Natural killer cell (primary cell): ENCODE results near the gene CHD1L. TPM values are rescaled to one million over a fixed set of nuclear protein-coding genes. Genes with fewer than 3 reads are reported as not detected.

Experiments used
- ATAC-seq, 3 donors: fragments of 150-1000 bp in 2 of 3; fragments of 200-7000 bp in 1 of 3; cut with Tn5 transposase; 1 replicate in 1 of 3; 2 replicates in 2 of 3; pipeline ENCODE4 v1.10.0; 2021; ENCODE audit warnings: mild to moderate bottlenecking in 2 of 3, moderate library complexity in 2 of 3
- DNase-seq, 2 donors: peaks; one replicate each; pipeline versions ENCODE4 v3.0.0 to v3.0.0-alpha.2; 2013 to 2021; ENCODE audit warnings: mixed read lengths in 1 of 2
- H3K27ac ChIP-seq: one replicate; pipeline ENCODE4 v1.5.1; 2013; ENCODE audit warnings: mild to moderate bottlenecking, low read length
- H3K27me3 ChIP-seq: one replicate; pipeline ENCODE4 v1.6.1; 2013; ENCODE audit warnings: low read length; ENCODE audit not compliant: control insufficient read depth, insufficient read depth
- H3K36me3 ChIP-seq: one replicate; pipeline ENCODE4 v1.6.1; 2013; ENCODE audit warnings: low read length; ENCODE audit not compliant: control insufficient read depth, insufficient read depth
- H3K4me1 ChIP-seq: one replicate; pipeline ENCODE4 v1.6.1; 2013; ENCODE audit warnings: low read length; ENCODE audit not compliant: control insufficient read depth, insufficient read depth
- H3K4me3 ChIP-seq: one replicate; pipeline ENCODE4 v1.5.1; 2013; ENCODE audit warnings: low read length
- H3K9me3 ChIP-seq: one replicate; pipeline ENCODE4 v1.6.1; 2013; ENCODE audit warnings: low read length; ENCODE audit not compliant: control insufficient read depth, insufficient read depth
- H3K27ac Mint-ChIP-seq, 2 donors: one replicate each; pipeline ENCODE4 v1.8.0; 2022; ENCODE audit warnings: mild to moderate bottlenecking in 2 of 2, mixed read lengths in 2 of 2, moderate library complexity in 1 of 2
- H3K27me3 Mint-ChIP-seq, 2 donors: one replicate each; pipeline ENCODE4 v1.8.0; 2022; ENCODE audit warnings: low read depth in 2 of 2, mixed read lengths in 2 of 2
- H3K36me3 Mint-ChIP-seq: one replicate; pipeline ENCODE4 v1.8.0; 2022; ENCODE audit warnings: mixed read lengths
- H3K4me1 Mint-ChIP-seq, 2 donors: one replicate each; pipeline ENCODE4 v1.8.0; 2022; ENCODE audit warnings: mixed read lengths in 2 of 2
- H3K4me3 Mint-ChIP-seq: one replicate; pipeline ENCODE4 v1.8.0; 2022; ENCODE audit warnings: mild to moderate bottlenecking, moderate library complexity, mixed read lengths
- H3K9me3 Mint-ChIP-seq, 2 donors: one replicate each; pipeline ENCODE4 v1.8.0; 2022; ENCODE audit warnings: mixed read lengths in 2 of 2
- WGBS: methylation state at CpG from one replicate; pipeline ENCODE4 v1.1.7; 2013; ENCODE audit warnings: missing lambda C conversion rate; ENCODE audit not compliant: insufficient coverage; 5-methylcytosine and 5-hydroxymethylcytosine counted together
- intact Hi-C: fragments of 100-400 bp; cut with micrococcal nuclease; formaldehyde crosslinking; loops from one replicate; pipeline ENCODE4 v1.14.2; 2022
- total RNA-seq, 4 donors: library from RNA; stranded (reverse); fragments of 120-200 nt in 1 of 4; gene quantifications; one replicate each; pipeline versions ENCODE4 v1.2.3 to v1.2.4, GENCODE V29; 2013 to 2022
- TF ChIP-seq, protein P1 (sequence below): fragments of 200-600 bp; IDR thresholded peaks from one replicate; pipeline ENCODE4 v1.8.0; 2022; ENCODE audit warnings: antibody characterized with exemption

The CHD1L gene
- total RNA-seq, 3 donors from 2014 or later (not counting 1 experiment from before 2014, with no cell fraction given): 35.8 to 45.7 (median 44.0) TPM

GRCh38 chr1:147245129-147245528 lies 2.6 kb downstream of the CHD1L start:
- no peaks in the 10 kb centered on the region for H3K36me3 ChIP-seq
- TF ChIP-seq, protein P1, sequence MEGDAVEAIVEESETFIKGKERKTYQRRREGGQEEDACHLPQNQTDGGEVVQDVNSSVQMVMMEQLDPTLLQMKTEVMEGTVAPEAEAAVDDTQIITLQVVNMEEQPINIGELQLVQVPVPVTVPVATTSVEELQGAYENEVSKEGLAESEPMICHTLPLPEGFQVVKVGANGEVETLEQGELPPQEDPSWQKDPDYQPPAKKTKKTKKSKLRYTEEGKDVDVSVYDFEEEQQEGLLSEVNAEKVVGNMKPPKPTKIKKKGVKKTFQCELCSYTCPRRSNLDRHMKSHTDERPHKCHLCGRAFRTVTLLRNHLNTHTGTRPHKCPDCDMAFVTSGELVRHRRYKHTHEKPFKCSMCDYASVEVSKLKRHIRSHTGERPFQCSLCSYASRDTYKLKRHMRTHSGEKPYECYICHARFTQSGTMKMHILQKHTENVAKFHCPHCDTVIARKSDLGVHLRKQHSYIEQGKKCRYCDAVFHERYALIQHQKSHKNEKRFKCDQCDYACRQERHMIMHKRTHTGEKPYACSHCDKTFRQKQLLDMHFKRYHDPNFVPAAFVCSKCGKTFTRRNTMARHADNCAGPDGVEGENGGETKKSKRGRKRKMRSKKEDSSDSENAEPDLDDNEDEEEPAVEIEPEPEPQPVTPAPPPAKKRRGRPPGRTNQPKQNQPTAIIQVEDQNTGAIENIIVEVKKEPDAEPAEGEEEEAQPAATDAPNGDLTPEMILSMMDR: no peak
- no peak overlapping the region for H3K27ac ChIP-seq
- no peaks in the 10 kb centered on the region for H3K36me3 Mint-ChIP-seq
- intact Hi-C loops: loop anchor here (10.0 kb wide), 1 partner anchor 1010 kb away; no protein-coding TSS in a partner anchor
- peaks cover 46 to 48% of the 10 kb centered on the region in 2 donors for H3K4me1 Mint-ChIP-seq
- DNase-seq: no peak
- no peaks in the 10 kb centered on the region for H3K9me3 Mint-ChIP-seq
- no peaks in the 10 kb centered on the region for H3K9me3 ChIP-seq
- H3K27me3 ChIP-seq: no peaks in the 10 kb centered on the region
- H3K27ac Mint-ChIP-seq: no peak overlapping the region
- WGBS: 96% methylated on average over 6 of the region's 6 CpGs
- H3K4me1 ChIP-seq: peaks cover 8% of the 10 kb centered on the region
- ATAC-seq: no peak
- H3K27me3 Mint-ChIP-seq: no peaks in the 10 kb centered on the region
- H3K4me3 Mint-ChIP-seq: no peak overlapping the region
- H3K4me3 ChIP-seq: no peak overlapping the region

GRCh38 chr1:147245586-147246021 lies 3.1 kb downstream of the CHD1L start:
- no peaks in the 10 kb centered on the region for H3K27me3 Mint-ChIP-seq
- Histone ChIP-seq H3K27ac (no peak overlapping the region), H3K4me1 (peaks cover 8% of the 10 kb centered on the region), H3K27me3 (no peaks in the 10 kb centered on the region), H3K4me3 (no peak overlapping the region), H3K36me3 (no peaks in the 10 kb centered on the region), H3K9me3 (no peaks in the 10 kb centered on the region)
- peaks cover 49 to 52% of the 10 kb centered on the region in 2 donors for H3K4me1 Mint-ChIP-seq
- 63% methylated on average over 3 of the region's 3 CpGs for WGBS
- DNase-seq (no peak), ATAC-seq (no peak)
- H3K9me3 Mint-ChIP-seq: no peaks in the 10 kb centered on the region
- no peak overlapping the region for H3K4me3 Mint-ChIP-seq
- H3K27ac Mint-ChIP-seq: no peak overlapping the region
- intact Hi-C loops: loop anchor here (10.0 kb wide), 1 partner anchor 1009 kb away; no protein-coding TSS in a partner anchor
- H3K36me3 Mint-ChIP-seq: no peaks in the 10 kb centered on the region
- TF ChIP-seq, protein P1: no peak

DNA sequence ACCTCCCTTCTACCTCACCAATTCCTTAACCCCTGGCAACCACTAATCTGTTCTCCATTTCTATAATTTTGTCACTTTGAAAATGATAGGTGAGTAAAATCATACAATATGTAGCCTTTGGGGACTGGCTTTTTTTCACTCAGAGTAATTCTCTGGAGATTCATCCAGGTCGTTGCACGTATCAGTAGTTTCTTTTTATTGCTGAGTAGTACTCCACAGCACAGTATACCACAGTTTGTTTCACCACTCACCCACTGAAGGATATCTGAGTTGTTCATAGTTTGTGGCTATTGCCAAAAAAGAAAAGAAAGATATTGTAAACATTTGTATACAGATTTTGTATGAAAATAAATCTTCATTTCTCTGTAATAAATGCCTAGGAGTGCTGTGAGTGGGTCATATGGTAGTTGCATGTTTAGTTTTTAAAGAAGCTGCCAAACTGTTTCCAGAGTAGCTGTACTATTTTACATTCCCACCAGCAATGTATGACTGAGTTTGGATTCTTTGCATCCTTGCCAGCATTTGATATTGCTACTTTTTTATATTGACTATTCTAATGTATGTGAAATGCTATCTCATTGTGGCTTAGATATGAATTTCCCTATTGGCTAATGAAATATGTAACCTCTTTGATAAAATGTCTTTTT lies 3.7 kb downstream of the CHD1L start:
- DNase-seq: no peak

More for the DNA sequence above, 3.7 kb downstream of the CHD1L start:
- no peaks in the 10 kb centered on the region for H3K36me3 Mint-ChIP-seq
- no peaks in the 10 kb centered on the region for H3K9me3 ChIP-seq
- peaks cover 49 to 58% of the 10 kb centered on the region in 2 donors for H3K4me1 Mint-ChIP-seq
- TF ChIP-seq, protein P1: no peak
- no peaks in the 10 kb centered on the region for H3K9me3 Mint-ChIP-seq
- no peaks in the 10 kb centered on the region for H3K27me3 Mint-ChIP-seq
- peaks cover 8% of the 10 kb centered on the region for H3K4me1 ChIP-seq
- H3K27me3 ChIP-seq: no peaks in the 10 kb centered on the region
- no peak overlapping the region for H3K27ac ChIP-seq
- H3K27ac Mint-ChIP-seq: no peak overlapping the region
- H3K4me3 Mint-ChIP-seq: no peak overlapping the region
- H3K4me3 ChIP-seq: no peak overlapping the region
- WGBS: no CpG with 5 or more reads among the region's 2 CpGs
- no peak for ATAC-seq
- H3K36me3 ChIP-seq: no peaks in the 10 kb centered on the region
- intact Hi-C loops: loop anchor here (10.0 kb wide), 1 partner anchor 1009 kb away; no protein-coding TSS in a partner anchor
